ENCODE data around the gene LRMDA.

Gene LRMDA

DNA sequence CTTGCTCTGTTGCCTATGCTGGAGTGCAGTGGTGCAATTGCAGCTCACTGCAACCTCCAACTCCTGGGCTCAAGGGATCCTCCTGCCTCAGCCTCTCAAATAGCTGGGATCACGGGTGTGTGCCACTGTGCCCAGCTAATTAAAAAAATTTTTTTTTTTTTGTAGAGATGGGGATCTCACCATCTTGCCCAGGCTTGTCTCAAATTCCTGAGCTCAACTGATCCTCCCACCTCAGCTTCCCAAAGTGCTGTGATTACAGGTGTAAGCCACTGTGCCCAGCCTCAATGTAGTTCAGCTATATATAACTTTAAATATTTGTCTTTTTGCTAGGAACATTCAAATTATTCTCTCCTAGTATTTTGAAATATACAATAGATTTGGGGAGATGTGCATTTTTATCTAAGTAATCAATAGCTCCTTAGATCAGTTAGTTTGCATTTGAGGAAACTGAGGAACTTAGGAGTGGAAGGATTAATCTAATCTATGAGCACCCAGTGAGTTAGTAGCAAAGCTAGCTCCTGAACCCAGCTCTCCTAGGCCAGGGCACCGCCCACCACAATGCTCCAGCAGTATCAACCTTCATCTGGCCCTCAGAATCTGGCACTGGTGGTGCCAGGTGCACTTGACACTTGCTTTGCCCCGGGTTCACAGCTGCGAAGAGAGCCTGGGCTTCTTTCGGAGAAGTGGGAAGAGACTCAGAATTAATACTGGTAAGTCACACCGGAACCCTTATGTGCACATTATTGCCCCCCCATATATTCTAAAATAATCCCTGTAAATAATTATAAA lies 5.9 kb upstream of the LRMDA start:
- no peak for DNase-seq

DNA sequence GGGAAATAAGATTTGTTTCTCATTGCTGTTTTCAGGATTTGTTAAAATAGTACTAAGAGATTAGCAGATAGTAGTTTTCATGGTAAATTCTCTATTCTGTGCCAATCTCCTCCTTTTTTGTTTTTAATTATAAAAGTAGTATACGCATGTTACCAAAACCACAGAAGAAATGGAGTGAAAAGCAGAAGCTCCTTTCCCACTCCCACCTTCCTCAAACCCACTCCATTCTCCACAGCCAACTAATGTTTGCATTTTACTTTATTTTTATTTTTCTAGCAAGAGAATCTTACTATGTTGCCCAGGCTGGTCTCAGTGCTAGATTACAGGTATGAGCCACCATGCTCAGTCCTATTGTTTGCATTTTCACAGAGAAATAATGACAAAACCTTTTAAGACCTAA lies 4.5 kb upstream of the LRMDA start:
- DNase-seq = no peak

- DNase-seq = no peak
Observed at GRCh38 chr10:75427951-75428350, 3.5 kb upstream of the LRMDA start.

- DNase-seq = no peak
Observed at GRCh38 chr10:75428434-75429158, 2.8 kb upstream of the LRMDA start.

- no peak for DNase-seq
Observed at GRCh38 chr10:75429159-75429827, 2.1 kb upstream of the LRMDA start.

GRCh38 chr10:75430000-75430763 lies 1.2 kb upstream of the LRMDA start:
- peak; percentile 82 for DNase-seq

GRCh38 chr10:75432176-75432575 lies 752 bp downstream of the LRMDA start:
- DNase-seq = no peak

DNA sequence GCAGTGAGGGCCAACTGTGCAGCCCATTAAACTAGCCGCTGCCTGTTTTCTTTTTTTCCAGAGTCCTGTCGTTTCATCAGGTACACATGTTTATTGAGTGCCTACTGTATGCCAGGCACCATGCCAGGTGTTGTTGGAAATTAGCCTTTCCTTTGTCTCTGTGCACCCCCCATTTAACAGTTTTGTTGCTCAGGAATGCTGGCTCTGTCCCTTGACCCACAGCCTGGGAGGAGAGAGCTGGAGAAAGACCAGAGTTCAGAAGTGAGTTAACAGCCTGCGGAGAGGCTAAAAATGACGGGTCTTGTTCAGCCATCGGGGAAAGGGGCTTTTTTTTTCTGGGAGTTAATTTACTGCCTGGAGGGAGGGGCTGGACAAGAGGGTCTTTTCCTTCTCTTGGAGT lies 1.3 kb downstream of the LRMDA start:
- no peak for DNase-seq

DNA sequence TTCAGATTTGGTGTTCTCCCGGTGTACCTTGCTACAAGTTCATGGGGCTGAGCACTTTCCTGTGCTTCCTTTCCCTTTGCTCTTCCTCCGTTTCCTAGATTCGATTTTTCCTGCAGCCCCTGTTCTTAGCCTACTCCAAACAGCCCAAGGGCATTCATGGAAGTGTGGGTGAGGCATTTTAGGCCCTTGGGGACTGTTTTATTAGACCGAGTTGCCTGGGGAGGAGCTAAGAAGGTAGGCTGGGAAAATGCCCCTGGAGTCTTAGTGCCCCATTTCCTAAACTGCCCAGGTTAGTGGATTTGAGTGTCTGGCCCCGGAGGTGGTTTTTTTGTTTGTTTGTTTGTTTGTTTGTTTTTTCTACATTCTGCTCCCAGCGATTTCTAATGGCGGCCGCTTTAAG lies 1.8 kb downstream of the LRMDA start:
- DNase-seq = no peak

GRCh38 chr10:75434291-75434690 lies 2.9 kb downstream of the LRMDA start:
- no peak for DNase-seq

GRCh38 chr10:75435291-75435690 lies 3.9 kb downstream of the LRMDA start:
- no peak for DNase-seq

GRCh38 chr10:75436896-75437295 lies 5.5 kb downstream of the LRMDA start:
- DNase-seq = no peak

GRCh38 chr10:75437693-75438092 lies 6.3 kb downstream of the LRMDA start:
- peak; percentile 7 for DNase-seq

- DNase-seq = peak; percentile 33
Observed at GRCh38 chr10:75438275-75438674, 6.9 kb downstream of the LRMDA start.

GRCh38 chr10:75439811-75440210 lies 8.4 kb downstream of the LRMDA start:
- peak; percentile 18 for DNase-seq

DNA sequence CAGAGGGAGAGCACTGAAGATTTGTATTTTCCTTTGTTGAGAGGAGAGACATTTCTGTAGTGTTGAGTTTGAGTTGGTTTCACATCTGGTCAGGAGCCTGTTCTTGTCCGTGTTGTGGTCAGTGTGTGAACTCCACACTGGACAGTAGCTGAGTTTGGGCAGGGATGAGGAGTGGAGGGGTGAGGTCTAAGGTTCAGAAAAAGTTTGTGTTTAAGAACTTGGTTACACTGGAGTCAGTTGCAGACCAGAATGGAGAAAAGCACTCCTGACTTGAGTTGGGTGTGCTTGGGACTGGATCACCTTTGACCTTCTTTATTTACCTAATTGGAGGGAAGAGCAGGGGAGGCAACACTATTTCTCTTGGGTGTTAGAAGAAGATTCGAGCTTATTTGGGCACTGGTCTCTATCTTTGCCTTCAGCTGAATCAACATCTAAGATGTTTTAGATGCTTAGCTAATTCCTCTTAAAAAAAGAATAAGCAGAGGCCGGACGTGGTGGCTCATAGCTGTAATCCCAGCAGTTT lies 8.9 kb downstream of the LRMDA start:
- DNase-seq = peak; percentile 7

- peak; percentile 31 for DNase-seq
Observed at GRCh38 chr10:75441196-75441595, 9.8 kb downstream of the LRMDA start.

DNA sequence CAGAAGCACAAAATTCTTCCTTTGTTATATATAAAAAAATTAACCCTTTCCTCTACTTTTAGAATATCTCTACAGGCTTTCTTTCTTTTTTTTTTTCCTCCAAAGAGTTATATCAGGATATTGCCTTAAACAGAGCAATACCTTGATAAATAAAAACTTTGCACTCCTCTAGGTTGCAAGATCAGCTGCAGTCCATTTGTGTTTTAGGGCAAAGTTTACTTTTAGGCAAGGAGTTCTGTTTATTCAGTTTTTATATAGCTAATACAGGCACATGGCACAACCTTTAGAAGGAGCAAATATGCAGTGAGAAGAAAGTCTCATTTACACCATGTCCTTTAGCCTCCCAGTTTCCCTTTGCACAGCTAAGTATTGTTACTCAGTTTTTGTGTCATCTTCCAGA lies 10.3 kb downstream of the LRMDA start:
- no peak for DNase-seq

GRCh38 chr10:75443362-75443761 lies 11.9 kb downstream of the LRMDA start:
- no peak for DNase-seq

GRCh38 chr10:75444781-75445386 lies 13.5 kb downstream of the LRMDA start:
- DNase-seq = peak; percentile 55

- peak; percentile 4 for DNase-seq
Observed at GRCh38 chr10:75446508-75446907, 15.1 kb downstream of the LRMDA start.

DNA sequence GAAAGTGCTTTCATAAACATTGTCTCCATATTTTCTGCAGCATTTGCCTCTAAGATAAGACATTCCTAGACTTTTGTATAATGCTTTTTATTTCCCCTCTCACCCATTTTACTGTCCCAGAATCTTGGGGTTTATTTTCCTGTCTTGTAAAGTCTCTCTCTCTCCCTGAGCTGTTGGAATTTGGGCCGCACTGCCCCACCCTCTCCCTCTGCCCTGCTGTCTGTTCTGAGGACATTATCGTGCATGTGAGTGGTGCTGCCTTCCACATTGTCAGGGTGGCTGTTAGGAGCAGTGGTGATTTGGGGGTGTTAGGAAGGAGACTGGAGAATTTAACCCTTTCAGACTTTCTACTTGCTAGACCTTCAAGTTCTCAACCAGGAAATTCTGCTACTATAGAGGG lies 16.7 kb downstream of the LRMDA start:
- DNase-seq = no peak
